LNCaP clone FGC (cell line): ENCODE results near the gene MAST3.

Experiments
- DNase-seq: peaks from one replicate; pipeline ENCODE4 v3.0.0-alpha.2; 2011; ENCODE audit warnings: low read depth
- H3K4me3 ChIP-seq: 2 replicates; pipeline ENCODE4 v1.5.1; 2011; ENCODE audit warnings: mild to moderate bottlenecking, low read depth, low read length, control low read depth
- TF ChIP-seq, protein P1 (sequence below): IDR thresholded peaks from 2 replicates; pipeline ENCODE4 v1.5.1; 2012; ENCODE audit warnings: mild to moderate bottlenecking; ENCODE audit not compliant: control insufficient read depth, insufficient read depth; ENCODE audit errors: extremely low read depth

The MAST3 gene

GRCh38 chr19:18165794-18166544 is 68.4 kb downstream of the MAST3 start:
- no peak overlapping the region for H3K4me3 ChIP-seq
- no peak for DNase-seq
- TF ChIP-seq, protein P1, sequence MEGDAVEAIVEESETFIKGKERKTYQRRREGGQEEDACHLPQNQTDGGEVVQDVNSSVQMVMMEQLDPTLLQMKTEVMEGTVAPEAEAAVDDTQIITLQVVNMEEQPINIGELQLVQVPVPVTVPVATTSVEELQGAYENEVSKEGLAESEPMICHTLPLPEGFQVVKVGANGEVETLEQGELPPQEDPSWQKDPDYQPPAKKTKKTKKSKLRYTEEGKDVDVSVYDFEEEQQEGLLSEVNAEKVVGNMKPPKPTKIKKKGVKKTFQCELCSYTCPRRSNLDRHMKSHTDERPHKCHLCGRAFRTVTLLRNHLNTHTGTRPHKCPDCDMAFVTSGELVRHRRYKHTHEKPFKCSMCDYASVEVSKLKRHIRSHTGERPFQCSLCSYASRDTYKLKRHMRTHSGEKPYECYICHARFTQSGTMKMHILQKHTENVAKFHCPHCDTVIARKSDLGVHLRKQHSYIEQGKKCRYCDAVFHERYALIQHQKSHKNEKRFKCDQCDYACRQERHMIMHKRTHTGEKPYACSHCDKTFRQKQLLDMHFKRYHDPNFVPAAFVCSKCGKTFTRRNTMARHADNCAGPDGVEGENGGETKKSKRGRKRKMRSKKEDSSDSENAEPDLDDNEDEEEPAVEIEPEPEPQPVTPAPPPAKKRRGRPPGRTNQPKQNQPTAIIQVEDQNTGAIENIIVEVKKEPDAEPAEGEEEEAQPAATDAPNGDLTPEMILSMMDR = no peak

- no peak overlapping the region for H3K4me3 ChIP-seq
- no peak for DNase-seq
- TF ChIP-seq, protein P1 = no peak
These were observed 69.4 kb downstream of the MAST3 start for GRCh38 chr19:18167011-18167410.

GRCh38 chr19:18167975-18168645 is 70.5 kb downstream of the MAST3 start:
- H3K4me3 ChIP-seq = no peak overlapping the region
- DNase-seq = no peak
- TF ChIP-seq, protein P1 = peak; percentile 68

DNA sequence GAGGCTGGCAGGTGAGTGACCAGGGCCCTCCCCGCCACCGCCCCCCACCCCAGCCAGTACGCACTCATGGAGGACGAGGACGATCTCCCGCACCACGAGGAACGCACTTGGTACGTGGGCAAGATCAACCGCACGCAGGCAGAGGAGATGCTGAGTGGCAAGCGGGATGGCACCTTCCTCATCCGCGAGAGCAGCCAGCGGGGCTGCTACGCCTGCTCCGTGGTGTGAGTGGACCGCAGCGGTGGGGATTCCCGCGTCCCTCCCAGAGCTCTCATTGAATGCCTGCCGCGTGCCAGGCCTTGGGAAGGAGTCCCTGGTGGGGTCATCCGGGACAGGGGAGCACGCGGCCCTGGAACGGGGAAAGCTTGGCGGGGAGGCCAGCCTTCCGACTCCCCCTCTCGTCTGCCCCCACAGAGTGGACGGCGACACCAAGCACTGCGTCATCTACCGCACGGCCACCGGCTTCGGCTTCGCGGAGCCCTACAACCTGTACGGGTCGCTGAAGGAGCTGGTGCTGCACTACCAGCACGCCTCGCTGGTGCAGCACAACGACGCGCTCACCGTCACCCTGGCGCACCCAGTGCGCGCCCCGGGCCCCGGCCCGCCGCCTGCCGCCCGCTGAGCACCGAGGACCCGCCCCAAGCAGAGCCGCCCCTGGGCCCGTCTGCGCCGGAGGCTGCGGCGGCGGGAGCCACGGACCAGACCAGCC is 71.2 kb downstream of the MAST3 start:
- no peak overlapping the region for H3K4me3 ChIP-seq
- no peak for DNase-seq
- TF ChIP-seq, protein P1 = no peak

GRCh38 chr19:18170714-18171255 is 73.2 kb downstream of the MAST3 start:
- TF ChIP-seq, protein P1 = no peak
- no peak for DNase-seq
- H3K4me3 ChIP-seq = no peak overlapping the region

GRCh38 chr19:18171605-18172327 is 74.2 kb downstream of the MAST3 start:
- DNase-seq = no peak
- TF ChIP-seq, protein P1 = no peak
- no peak overlapping the region for H3K4me3 ChIP-seq
